HG03460 (cell line): ENCODE measurements around the gene THBS3.
A peak's percentile ranks its signal among the peaks of the same experiment; 100 is the strongest.
"Not testable (repeated sequence)": the region's sequence is repeated elsewhere in the genome, so short reads cannot be mapped to it uniquely, and the experiment has no call there.

Experiments used
- ATAC-seq: cut with Tn5 transposase; IDR thresholded peaks from one replicate; pipeline ENCODE4 v1.9.1; 2021; ENCODE audit not compliant: unreplicated experiment

The THBS3 gene

GRCh38 chr1:155191904-155192303 is 15.8 kb downstream of the THBS3 start:
- no peak for ATAC-seq

- ATAC-seq = not testable (repeated sequence)
These were observed 17.8 kb downstream of the THBS3 start for GRCh38 chr1:155189926-155190325.

GRCh38 chr1:155188268-155188667 is 19.4 kb downstream of the THBS3 start:
- no peak for ATAC-seq

GRCh38 chr1:155187456-155187891 is 20.2 kb downstream of the THBS3 start:
- no peak for ATAC-seq

GRCh38 chr1:155186794-155187455 is 20.8 kb downstream of the THBS3 start:
- no peak for ATAC-seq

GRCh38 chr1:155186067-155186793 is 21.5 kb downstream of the THBS3 start:
- ATAC-seq = no peak

GRCh38 chr1:155185783-155186066 is 22.0 kb downstream of the THBS3 start:
- ATAC-seq = no peak

- peak; percentile 78 for ATAC-seq
These were observed 22.6 kb downstream of the THBS3 start for GRCh38 chr1:155184835-155185782.

GRCh38 chr1:155184351-155184811 is 23.3 kb downstream of the THBS3 start:
- ATAC-seq = no peak

- no peak for ATAC-seq
These were observed 23.9 kb downstream of the THBS3 start for GRCh38 chr1:155183775-155184221.

- ATAC-seq = no peak
These were observed 25.6 kb downstream of the THBS3 start for GRCh38 chr1:155182052-155182550.

- no peak for ATAC-seq
These were observed 26.2 kb downstream of the THBS3 start for GRCh38 chr1:155181371-155182051.

GRCh38 chr1:155179112-155180031 is 28.3 kb downstream of the THBS3 start:
- no peak for ATAC-seq

- no peak for ATAC-seq
These were observed 29.1 kb downstream of the THBS3 start for GRCh38 chr1:155178441-155179111.

- ATAC-seq = no peak
These were observed 29.8 kb downstream of the THBS3 start for GRCh38 chr1:155177918-155178281.

GRCh38 chr1:155177192-155177917 is 30.3 kb downstream of the THBS3 start:
- ATAC-seq = no peak

GRCh38 chr1:155176544-155177071 is 31.1 kb downstream of the THBS3 start:
- no peak for ATAC-seq

GRCh38 chr1:155175927-155176371 is 31.7 kb downstream of the THBS3 start:
- no peak for ATAC-seq
